Ascending aorta (tissue), 2 donors: ENCODE data around the gene EXOC7. TPM values are rescaled to one million over a fixed set of nuclear protein-coding genes. Genes with fewer than 3 reads are reported as not detected.

ENCODE experiments used
- DNase-seq, 2 donors: peaks; one replicate each; pipeline ENCODE4 v3.0.0-alpha.2; 2019; ENCODE audit warnings: low spot score in 2 of 2
- H3K27ac ChIP-seq, 2 donors: fragments of 200-600 bp; sonication (generic); one replicate each; pipeline ENCODE4 v1.5.1; 2016 to 2017; ENCODE audit warnings: mild to moderate bottlenecking in 1 of 2
- H3K27me3 ChIP-seq: fragments of 200-600 bp; sonication (generic); one replicate; pipeline ENCODE4 v1.5.1; 2017
- H3K36me3 ChIP-seq, 2 donors: fragments of 200-600 bp; sonication (generic); one replicate each; pipeline ENCODE4 v1.5.1; 2016
- H3K4me1 ChIP-seq, 2 donors: fragments of 200-600 bp; sonication (generic); one replicate each; pipeline ENCODE4 v1.5.1; 2016 to 2017; ENCODE audit warnings: mild to moderate bottlenecking in 1 of 2
- H3K4me3 ChIP-seq, 2 donors: fragments of 200-600 bp; sonication (generic); one replicate each; pipeline ENCODE4 v1.5.1; 2016 to 2017; ENCODE audit warnings: mild to moderate bottlenecking in 1 of 2
- H3K9me3 ChIP-seq, 2 donors: fragments of 200-600 bp; sonication (generic); one replicate each; pipeline ENCODE4 v1.5.1; 2016
- intact Hi-C: fragments of 100-400 bp; cut with DNase I; formaldehyde crosslinking; loops from one replicate; pipeline ENCODE4 v1.15.1; 2023
- total RNA-seq: library from RNA; depleted of rRNA; stranded (reverse); fragments of >200 nt; gene quantifications from one replicate; pipeline ENCODE4 v1.1.0, GENCODE V29; 2016
- TF ChIP-seq, protein P1 (sequence below), 3 experiments: fragments of 200-600 bp in 2 of 3; fragments of 450-650 bp in 1 of 3; sonication (generic) in 2 of 3; IDR thresholded peaks; one replicate each; pipeline ENCODE4 v1.5.1; 2016 to 2019; ENCODE audit warnings: antibody characterized with exemption in 3 of 3, mild to moderate bottlenecking in 1 of 3, moderate library complexity in 1 of 3

Gene EXOC7
- total RNA-seq, 1 donor from 2014 or later: 123 TPM

DNA sequence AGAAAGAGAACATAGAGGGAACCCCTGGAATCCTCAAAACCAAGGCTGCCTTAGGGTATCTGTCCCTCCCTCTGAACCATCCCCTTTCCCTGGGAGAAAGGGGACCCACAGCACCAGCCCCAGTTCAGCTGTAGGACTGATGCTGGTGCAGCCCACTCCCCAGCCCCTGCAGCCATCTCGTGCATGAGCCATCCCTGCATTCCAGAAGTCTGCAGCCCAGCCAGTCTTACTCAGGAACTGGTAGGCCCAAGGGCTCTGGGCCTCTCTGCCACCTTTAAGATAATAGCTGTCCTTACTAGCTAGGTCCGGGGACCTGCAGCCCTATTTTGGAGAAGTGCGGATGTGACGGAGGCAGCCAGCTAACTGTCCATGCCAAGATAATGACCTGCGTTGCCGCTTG, 70.4 kb downstream of the EXOC7 start:
- no peak for DNase-seq
- Histone ChIP-seq H3K4me3 (no peak overlapping the region), H3K9me3 (no peaks in the 10 kb centered on the region), H3K27ac (no peak overlapping the region), H3K36me3 (peaks cover 0 to 2% of the 10 kb centered on the region in 2 donors), H3K4me1 (no peaks in the 10 kb centered on the region), H3K27me3 (no peaks in the 10 kb centered on the region)
- TF ChIP-seq, protein P1, sequence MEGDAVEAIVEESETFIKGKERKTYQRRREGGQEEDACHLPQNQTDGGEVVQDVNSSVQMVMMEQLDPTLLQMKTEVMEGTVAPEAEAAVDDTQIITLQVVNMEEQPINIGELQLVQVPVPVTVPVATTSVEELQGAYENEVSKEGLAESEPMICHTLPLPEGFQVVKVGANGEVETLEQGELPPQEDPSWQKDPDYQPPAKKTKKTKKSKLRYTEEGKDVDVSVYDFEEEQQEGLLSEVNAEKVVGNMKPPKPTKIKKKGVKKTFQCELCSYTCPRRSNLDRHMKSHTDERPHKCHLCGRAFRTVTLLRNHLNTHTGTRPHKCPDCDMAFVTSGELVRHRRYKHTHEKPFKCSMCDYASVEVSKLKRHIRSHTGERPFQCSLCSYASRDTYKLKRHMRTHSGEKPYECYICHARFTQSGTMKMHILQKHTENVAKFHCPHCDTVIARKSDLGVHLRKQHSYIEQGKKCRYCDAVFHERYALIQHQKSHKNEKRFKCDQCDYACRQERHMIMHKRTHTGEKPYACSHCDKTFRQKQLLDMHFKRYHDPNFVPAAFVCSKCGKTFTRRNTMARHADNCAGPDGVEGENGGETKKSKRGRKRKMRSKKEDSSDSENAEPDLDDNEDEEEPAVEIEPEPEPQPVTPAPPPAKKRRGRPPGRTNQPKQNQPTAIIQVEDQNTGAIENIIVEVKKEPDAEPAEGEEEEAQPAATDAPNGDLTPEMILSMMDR (IDR thresholded peaks at IDR 0.05): no peak
- intact Hi-C loops: no loop called here

DNA sequence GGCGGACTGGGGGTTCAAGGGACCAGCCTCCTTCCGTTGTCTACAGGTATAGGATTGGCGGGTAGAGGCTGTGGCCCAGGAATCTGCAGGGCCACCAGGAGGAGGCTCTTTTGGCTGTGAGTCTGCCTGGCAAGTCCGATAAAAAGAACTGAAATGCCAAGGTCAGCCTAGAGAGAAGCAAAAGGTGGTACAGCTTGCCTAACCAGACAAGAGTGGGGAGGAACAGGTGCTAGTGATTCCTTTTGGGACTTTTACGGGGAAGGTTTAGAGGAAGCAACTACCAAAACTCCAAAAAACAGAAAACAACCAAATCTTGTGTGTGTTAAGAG, 70.8 kb downstream of the EXOC7 start:
- Histone ChIP-seq H3K27ac (no peak overlapping the region), H3K27me3 (no peaks in the 10 kb centered on the region), H3K4me3 (no peak overlapping the region), H3K36me3 (no peaks in the 10 kb centered on the region), H3K4me1 (no peaks in the 10 kb centered on the region), H3K9me3 (no peaks in the 10 kb centered on the region)
- DNase-seq: no peak
- intact Hi-C loops: no loop called here
- TF ChIP-seq, protein P1 (IDR thresholded peaks at IDR 0.05): no peak

DNA sequence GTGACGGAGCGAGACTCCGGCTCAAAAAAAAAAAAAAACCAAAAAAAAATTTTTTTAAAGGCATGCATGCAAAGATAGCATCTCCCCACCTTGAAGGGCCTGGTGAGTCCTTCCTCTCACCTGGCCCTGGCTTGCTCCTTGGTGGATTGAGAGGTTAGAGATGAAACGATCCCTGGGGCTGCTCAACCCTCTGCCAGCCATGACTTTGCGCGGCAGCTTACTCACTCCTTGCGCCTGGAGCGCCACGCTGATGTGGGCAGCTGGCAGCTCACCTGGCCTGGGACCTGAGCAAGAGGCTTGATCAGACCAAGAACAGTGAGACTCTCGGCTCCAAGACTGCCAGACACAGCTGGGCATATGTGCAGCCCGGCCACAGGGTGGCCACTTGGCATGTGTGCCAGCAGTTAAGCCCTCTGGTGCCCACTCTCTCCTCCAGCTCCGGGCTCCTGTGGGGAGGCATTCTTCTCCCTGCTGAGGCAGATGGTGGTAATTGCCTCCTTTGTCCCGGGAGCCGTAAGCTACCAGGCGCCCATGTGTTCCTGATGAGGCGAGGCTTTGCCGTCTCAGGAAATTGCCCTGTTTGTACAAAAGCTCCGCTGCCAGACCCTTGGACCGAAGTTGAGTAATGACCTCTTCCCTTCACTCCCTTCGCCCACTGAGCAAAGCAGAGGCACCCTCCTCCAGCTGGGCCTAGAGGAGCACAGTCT, 71.4 kb downstream of the EXOC7 start:
- H3K9me3 ChIP-seq: no peaks in the 10 kb centered on the region
- no peak for DNase-seq
- no peaks in the 10 kb centered on the region for H3K27me3 ChIP-seq
- TF ChIP-seq, protein P1 (IDR thresholded peaks at IDR 0.05): no peak
- no peak overlapping the region for H3K4me3 ChIP-seq
- intact Hi-C loops: no loop called here
- H3K36me3 ChIP-seq: no peaks in the 10 kb centered on the region
- no peaks in the 10 kb centered on the region for H3K4me1 ChIP-seq
- no peak overlapping the region for H3K27ac ChIP-seq

Other genes with a start within 250 kb of the EXOC7 start
- gene WBP2, start 248.5 kb downstream of the EXOC7 start, total RNA-seq: 50.7 TPM
- gene TRIM47, start 225.2 kb downstream of the EXOC7 start, total RNA-seq: 132 TPM
- 43.3 TPM for gene TRIM65, start 206.8 kb downstream of the EXOC7 start, total RNA-seq
- gene MRPL38, start 198.9 kb downstream of the EXOC7 start, total RNA-seq: 31.9 TPM
- gene FBF1, start 162.7 kb downstream of the EXOC7 start, total RNA-seq: 8.9 TPM
- 18.5 TPM for gene ACOX1, start 124.6 kb downstream of the EXOC7 start, total RNA-seq
- gene TEN1, start 124.5 kb downstream of the EXOC7 start, total RNA-seq: 33.6 TPM
- 2.1 TPM for gene CDK3, start 102.9 kb downstream of the EXOC7 start, total RNA-seq
- not detected for gene EVPL, start 76.5 kb downstream of the EXOC7 start, total RNA-seq
- gene SRP68, start 31.3 kb downstream of the EXOC7 start, total RNA-seq: 15.6 TPM
- gene GALR2, start 29.0 kb downstream of the EXOC7 start, total RNA-seq: 2.3 TPM
- gene ZACN, start 24.6 kb downstream of the EXOC7 start, total RNA-seq: not detected
- not detected for gene FOXJ1, start 37.5 kb upstream of the EXOC7 start, total RNA-seq
- gene RNF157, start 136.7 kb upstream of the EXOC7 start, total RNA-seq: 2.4 TPM
- 15.9 TPM for gene UBALD2, start 161.6 kb upstream of the EXOC7 start, total RNA-seq
- gene QRICH2, start 204.5 kb upstream of the EXOC7 start, total RNA-seq: 10.6 TPM